ENCODE measurements around the gene PLA2G2C.
A peak's percentile ranks its signal among the peaks of the same experiment; 100 is the strongest.

PLA2G2C gene

GRCh38 chr1:20152599-20152930, 33.8 kb downstream of the PLA2G2C start:
- DNase-seq (ENCODE audit: low read depth) = no peak

GRCh38 chr1:20151906-20152598, 34.3 kb downstream of the PLA2G2C start:
- DNase-seq (ENCODE audit: low read depth) = peak; percentile 60

- DNase-seq (ENCODE audit: low read depth) = no peak
These were observed 35.3 kb downstream of the PLA2G2C start for GRCh38 chr1:20150969-20151368.

GRCh38 chr1:20150326-20150705, 36.0 kb downstream of the PLA2G2C start:
- DNase-seq (ENCODE audit: low read depth) = no peak

- DNase-seq (ENCODE audit: low read depth) = no peak
These were observed 36.6 kb downstream of the PLA2G2C start for GRCh38 chr1:20149601-20150325.

- DNase-seq (ENCODE audit: low read depth) = no peak
These were observed 37.5 kb downstream of the PLA2G2C start for GRCh38 chr1:20148571-20149500.

- DNase-seq (ENCODE audit: low read depth) = no peak
These were observed 38.3 kb downstream of the PLA2G2C start for GRCh38 chr1:20147846-20148570.

GRCh38 chr1:20143734-20144565, 42.4 kb downstream of the PLA2G2C start:
- no peak for DNase-seq (ENCODE audit: low read depth)

- DNase-seq (ENCODE audit: low read depth) = no peak
These were observed 43.0 kb downstream of the PLA2G2C start for GRCh38 chr1:20143318-20143717.

- DNase-seq (ENCODE audit: low read depth) = no peak
These were observed 44.2 kb downstream of the PLA2G2C start for GRCh38 chr1:20142001-20142710.

- DNase-seq (ENCODE audit: low read depth) = no peak
These were observed 44.9 kb downstream of the PLA2G2C start for GRCh38 chr1:20141466-20141865.

GRCh38 chr1:20141001-20141400, 45.3 kb downstream of the PLA2G2C start:
- no peak for DNase-seq (ENCODE audit: low read depth)

GRCh38 chr1:20139776-20140612, 46.3 kb downstream of the PLA2G2C start:
- no peak for DNase-seq (ENCODE audit: low read depth)

- no peak for DNase-seq (ENCODE audit: low read depth)
These were observed 47.3 kb downstream of the PLA2G2C start, which contains the start of gene PLA2G2F for GRCh38 chr1:20138961-20139550. PLA2G2F (plus strand) TSS chr1:20139323; CDS start chr1:20139428, 105 bp downstream.

- no peak for DNase-seq (ENCODE audit: low read depth)
These were observed 48.0 kb downstream of the PLA2G2C start for GRCh38 chr1:20138346-20138745.

- no peak for DNase-seq (ENCODE audit: low read depth)
These were observed 48.7 kb downstream of the PLA2G2C start for GRCh38 chr1:20137604-20138003.

GRCh38 chr1:20137055-20137454, 49.3 kb downstream of the PLA2G2C start:
- no peak for DNase-seq (ENCODE audit: low read depth)

GRCh38 chr1:20136249-20136648, 50.1 kb downstream of the PLA2G2C start:
- no peak for DNase-seq (ENCODE audit: low read depth)

- DNase-seq (ENCODE audit: low read depth) = no peak
These were observed 51.3 kb downstream of the PLA2G2C start for GRCh38 chr1:20134995-20135394.
